KMS-11 (cell line): Measurements from ENCODE around the gene API5.

Experiments
- H2AFZ ChIP-seq: fragments of 200-600 bp; sonication (generic); 2 replicates; pipeline ENCODE4 v1.6.1; 2016; ENCODE audit warnings: antibody characterized with exemption, mixed run types, low read depth
- H3K27ac ChIP-seq: fragments of 200-600 bp; sonication (generic); 2 replicates; pipeline ENCODE4 v1.6.1; 2016; ENCODE audit warnings: mild to moderate bottlenecking, mixed run types
- H3K27me3 ChIP-seq: fragments of 200-600 bp; sonication (generic); 2 replicates; pipeline ENCODE4 v1.6.1; 2017; ENCODE audit warnings: mild to moderate bottlenecking, low read depth, mixed run types, moderate library complexity; ENCODE audit not compliant: insufficient read depth
- H3K36me3 ChIP-seq: fragments of 200-600 bp; sonication (generic); 2 replicates; pipeline ENCODE4 v1.6.1; 2017; ENCODE audit warnings: mild to moderate bottlenecking, mixed run types; ENCODE audit not compliant: insufficient read depth
- H3K4me1 ChIP-seq: fragments of 200-600 bp; sonication (generic); 2 replicates; pipeline ENCODE4 v1.6.1; 2016; ENCODE audit warnings: mild to moderate bottlenecking, low read depth, mixed run types; ENCODE audit not compliant: poor library complexity, severe bottlenecking
- H3K4me2 ChIP-seq: fragments of 200-600 bp; sonication (generic); 2 replicates; pipeline ENCODE4 v1.7.0; 2016; ENCODE audit warnings: mild to moderate bottlenecking, mixed run types
- H3K4me3 ChIP-seq: fragments of 200-600 bp; sonication (generic); IDR thresholded peaks from 2 replicates; pipeline ENCODE4 v1.6.1; 2017; ENCODE audit warnings: low read depth, low read length, mixed read lengths; ENCODE audit not compliant: insufficient read depth
- H3K79me2 ChIP-seq: fragments of 200-600 bp; sonication (generic); 2 replicates; pipeline ENCODE4 v1.6.1; 2016; ENCODE audit warnings: low read depth, mixed run types; ENCODE audit not compliant: insufficient read depth
- H3K9ac ChIP-seq: fragments of 200-600 bp; sonication (generic); 2 replicates; pipeline ENCODE4 v1.6.1; 2016; ENCODE audit warnings: mild to moderate bottlenecking, mixed run types
- H4K20me1 ChIP-seq: fragments of 200-600 bp; sonication (generic); 2 replicates; pipeline ENCODE4 v1.6.1; 2016; ENCODE audit warnings: mild to moderate bottlenecking, mixed run types; ENCODE audit not compliant: insufficient read depth
- CTCF ChIP-seq: fragments of 200-600 bp; sonication (generic); conservative IDR thresholded peaks from 2 replicates; pipeline ENCODE4 v1.6.1; 2017; ENCODE audit warnings: low read depth, mild to moderate bottlenecking, antibody characterized with exemption, low read length, moderate library complexity, mixed read lengths

Gene API5

GRCh38 chr11:43360361-43361032 is 48.7 kb downstream of the API5 start:
- Histone ChIP-seq H3K9ac (no peak overlapping the region; the same call in 1 of the 2 replicates), H3K27me3 (no peaks in the 10 kb centered on the region)

GRCh38 chr11:43366677-43367076 is 54.9 kb downstream of the API5 start:
- no peak overlapping the region for H3K9ac ChIP-seq

More at GRCh38 chr11:43360361-43361032, 48.7 kb downstream of the API5 start:
- Histone ChIP-seq H2AFZ (no peak overlapping the region), H3K4me1 (peaks cover 20% of the 10 kb centered on the region), H3K36me3 (no peaks in the 10 kb centered on the region), H3K27ac (peak overlapping the region; percentile 92; the same call in 1 of the 2 replicates), H4K20me1 (no peaks in the 10 kb centered on the region), H3K79me2 (peaks cover 64% of the 10 kb centered on the region), H3K4me2 (peak overlapping the region; percentile 86), H3K4me3 (no peak overlapping the region)
- TF ChIP-seq CTCF = no peak

GRCh38 chr11:43367382-43368178 is 55.8 kb downstream of the API5 start:
- peaks cover 26% of the 10 kb centered on the region for H3K4me1 ChIP-seq
- H3K4me2 ChIP-seq = no peak overlapping the region
- H4K20me1 ChIP-seq = 0 out of 2 replicates have a peak, but pooled peaks cover 4% of the 10 kb centered on the region
- H3K4me3 ChIP-seq = no peak overlapping the region
- no peak overlapping the region for H3K27ac ChIP-seq
- no peaks in the 10 kb centered on the region for H3K36me3 ChIP-seq
- TF ChIP-seq CTCF = no peak
- H2AFZ ChIP-seq = no peak overlapping the region
- H3K9ac ChIP-seq = no peak overlapping the region
- no peaks in the 10 kb centered on the region for H3K27me3 ChIP-seq
- peaks cover 78% of the 10 kb centered on the region for H3K79me2 ChIP-seq

More at GRCh38 chr11:43366677-43367076, 54.9 kb downstream of the API5 start:
- Histone ChIP-seq H4K20me1 (0 out of 2 replicates have a peak, but pooled peaks cover 4% of the 10 kb centered on the region), H3K4me3 (no peak overlapping the region), H2AFZ (no peak overlapping the region), H3K36me3 (no peaks in the 10 kb centered on the region), H3K27me3 (no peaks in the 10 kb centered on the region), H3K27ac (no peak overlapping the region), H3K4me2 (no peak overlapping the region), H3K79me2 (peaks cover 82% of the 10 kb centered on the region), H3K4me1 (peaks cover 26% of the 10 kb centered on the region)
- no peak for TF ChIP-seq CTCF

GRCh38 chr11:43376065-43376464 is 64.3 kb downstream of the API5 start:
- no peaks in the 10 kb centered on the region for H4K20me1 ChIP-seq
- TF ChIP-seq CTCF = no peak
- H2AFZ ChIP-seq = no peak overlapping the region
- peaks cover 15% of the 10 kb centered on the region; the same call in 1 of the 2 replicates for H3K79me2 ChIP-seq
- no peaks in the 10 kb centered on the region for H3K27me3 ChIP-seq
- H3K4me2 ChIP-seq = no peak overlapping the region
- no peaks in the 10 kb centered on the region for H3K4me1 ChIP-seq
- H3K36me3 ChIP-seq = no peaks in the 10 kb centered on the region
- H3K27ac ChIP-seq = no peak overlapping the region
- H3K9ac ChIP-seq = no peak overlapping the region
- no peak overlapping the region for H3K4me3 ChIP-seq
